Measurements from ENCODE around the gene PRKAG2.

The PRKAG2 gene

DNA sequence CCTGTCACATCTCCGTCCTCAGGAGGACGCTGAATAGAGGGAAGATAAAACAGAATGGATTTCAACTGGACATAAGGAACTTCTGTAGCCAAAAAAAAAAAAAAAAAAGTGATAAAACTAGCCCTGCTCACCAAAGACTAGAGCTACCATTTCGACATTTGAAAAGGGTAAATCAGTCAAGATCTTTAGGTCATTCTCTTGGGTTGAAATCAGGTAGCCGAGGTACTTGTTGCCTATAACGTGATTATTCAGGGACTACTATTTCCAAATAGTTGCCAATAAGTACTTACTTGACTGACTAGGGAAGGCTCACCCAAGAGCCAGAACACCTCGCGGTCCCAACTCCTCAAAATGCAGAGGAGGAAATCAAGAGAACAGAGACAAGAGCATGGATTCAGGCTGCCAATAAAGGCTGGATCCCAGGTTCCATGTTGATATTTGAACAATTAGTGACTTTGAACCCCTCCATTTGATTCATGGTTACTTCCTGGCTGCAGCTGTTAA, 359.3 kb downstream of the PRKAG2 start:
- peaks cover 22% of the 10 kb centered on the region for H3K36me3 ChIP-seq (ENCODE audit: control insufficient read depth, insufficient read depth, low read length)
- peaks cover 4% of the 10 kb centered on the region for H3K9me3 ChIP-seq (ENCODE audit: control insufficient read depth, low read length)
- peaks cover 3% of the 10 kb centered on the region for H3K4me1 ChIP-seq (ENCODE audit: control insufficient read depth, insufficient read depth, low read length, poor library complexity, severe bottlenecking)
- H3K4me3 ChIP-seq (ENCODE audit: extremely low read depth, insufficient read depth, low read length, poor library complexity, severe bottlenecking), result peak overlapping the region; percentile 87
- WGBS, 2 experiments (ENCODE audit: insufficient coverage in 2 of 2), result 58 to 63% methylated on average over 3 to 5 of the region's 7 CpGs
- H3K27ac ChIP-seq (ENCODE audit: low read depth, low read length, severe bottlenecking), result peak overlapping the region; percentile 10

DNA sequence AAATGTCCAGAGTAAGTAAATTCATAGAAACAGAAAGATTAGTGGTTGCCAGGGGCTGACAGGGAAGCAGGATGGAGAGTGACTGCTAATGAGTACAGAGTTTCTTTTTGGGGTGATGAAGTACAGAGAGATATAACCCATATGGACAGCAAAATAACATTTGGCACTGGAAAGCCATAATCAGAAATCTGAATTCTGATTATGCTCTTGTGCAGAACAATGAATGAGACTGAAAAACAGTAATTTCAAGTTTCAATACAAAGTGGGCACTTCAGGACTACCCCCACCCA, 361.7 kb downstream of the PRKAG2 start:
- H3K4me3 ChIP-seq (ENCODE audit: extremely low read depth, insufficient read depth, low read length, poor library complexity, severe bottlenecking), result no peak overlapping the region
- H3K36me3 ChIP-seq (ENCODE audit: control insufficient read depth, insufficient read depth, low read length), result peaks cover 26% of the 10 kb centered on the region
- H3K9me3 ChIP-seq (ENCODE audit: control insufficient read depth, low read length), result no peaks in the 10 kb centered on the region
- H3K4me1 ChIP-seq (ENCODE audit: control insufficient read depth, insufficient read depth, low read length, poor library complexity, severe bottlenecking), result peaks cover 3% of the 10 kb centered on the region
- no peak overlapping the region for H3K27ac ChIP-seq (ENCODE audit: low read depth, low read length, severe bottlenecking)

- no peak overlapping the region for H3K4me3 ChIP-seq (ENCODE audit: extremely low read depth, insufficient read depth, low read length, poor library complexity, severe bottlenecking)
- H3K36me3 ChIP-seq (ENCODE audit: control insufficient read depth, insufficient read depth, low read length), result peaks cover 26% of the 10 kb centered on the region
- H3K4me1 ChIP-seq (ENCODE audit: control insufficient read depth, insufficient read depth, low read length, poor library complexity, severe bottlenecking), result peaks cover 3% of the 10 kb centered on the region
- no peaks in the 10 kb centered on the region for H3K9me3 ChIP-seq (ENCODE audit: control insufficient read depth, low read length)
- no peak overlapping the region for H3K27ac ChIP-seq (ENCODE audit: low read depth, low read length, severe bottlenecking)
- WGBS, 2 experiments (ENCODE audit: insufficient coverage in 2 of 2), result 100% methylated on average over 2 of the region's 6 CpGs
Measured at GRCh38 chr7:151514461-151515275, 362.2 kb downstream of the PRKAG2 start.

- Histone ChIP-seq H3K27ac (ENCODE audit: low read depth, low read length, severe bottlenecking) (no peak overlapping the region), H3K4me1 (ENCODE audit: control insufficient read depth, insufficient read depth, low read length, poor library complexity, severe bottlenecking) (peaks cover 3% of the 10 kb centered on the region), H3K36me3 (ENCODE audit: control insufficient read depth, insufficient read depth, low read length) (peaks cover 26% of the 10 kb centered on the region), H3K9me3 (ENCODE audit: control insufficient read depth, low read length) (no peaks in the 10 kb centered on the region), H3K4me3 (ENCODE audit: extremely low read depth, insufficient read depth, low read length, poor library complexity, severe bottlenecking) (no peak overlapping the region)
- 100% methylated on average over 1 of the region's 1 CpG; no CpG with 5 or more reads in 1 of the 2 experiments for WGBS, 2 experiments (ENCODE audit: insufficient coverage in 2 of 2)
Measured at GRCh38 chr7:151513133-151513532, 363.8 kb downstream of the PRKAG2 start.

DNA sequence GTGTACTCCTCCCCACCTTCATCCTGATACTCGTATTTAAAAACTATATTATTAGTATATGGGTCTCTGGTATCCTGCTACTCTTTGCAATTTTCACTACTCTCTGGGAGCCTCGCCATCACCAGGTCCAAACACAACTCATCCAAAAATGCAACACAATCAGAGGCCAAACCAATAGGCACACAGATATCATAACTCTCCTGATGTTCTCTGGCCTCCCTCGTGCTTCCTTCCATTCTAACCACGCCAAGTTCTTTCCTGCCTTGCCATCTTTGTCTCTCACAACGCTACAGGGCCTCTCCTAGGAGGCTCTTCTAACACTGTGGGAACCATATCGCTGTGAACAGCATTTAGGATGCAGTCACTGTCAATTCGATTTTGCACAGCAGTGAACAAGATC, 364.6 kb downstream of the PRKAG2 start:
- Histone ChIP-seq H3K36me3 (ENCODE audit: control insufficient read depth, insufficient read depth, low read length) (peaks cover 25% of the 10 kb centered on the region), H3K27ac (ENCODE audit: low read depth, low read length, severe bottlenecking) (no peak overlapping the region), H3K9me3 (ENCODE audit: control insufficient read depth, low read length) (no peaks in the 10 kb centered on the region), H3K4me1 (ENCODE audit: control insufficient read depth, insufficient read depth, low read length, poor library complexity, severe bottlenecking) (no peaks in the 10 kb centered on the region), H3K4me3 (ENCODE audit: extremely low read depth, insufficient read depth, low read length, poor library complexity, severe bottlenecking) (no peak overlapping the region)
- 87 to 93% methylated on average over 6 of the region's 7 CpGs for WGBS, 2 experiments (ENCODE audit: insufficient coverage in 2 of 2)

DNA sequence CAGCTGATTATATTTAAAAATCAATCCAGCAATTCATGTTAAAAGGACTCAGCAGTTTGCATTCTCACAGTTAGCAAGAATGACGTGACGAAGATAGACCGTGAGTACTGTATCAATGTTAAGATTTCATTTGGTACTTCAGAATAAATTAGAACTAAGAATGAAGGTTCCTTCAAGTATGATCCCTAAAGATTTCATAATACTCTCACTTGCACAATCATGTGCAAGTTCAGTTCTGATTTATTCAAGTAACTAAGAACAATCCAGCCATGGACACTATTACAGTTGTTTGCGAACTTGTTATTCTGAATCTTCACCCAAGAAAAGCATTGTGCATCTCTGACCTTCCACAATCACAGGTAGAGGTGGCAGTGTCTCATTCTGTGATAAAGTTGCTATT, 365.0 kb downstream of the PRKAG2 start:
- H3K4me3 ChIP-seq (ENCODE audit: extremely low read depth, insufficient read depth, low read length, poor library complexity, severe bottlenecking), result no peak overlapping the region
- no peaks in the 10 kb centered on the region for H3K4me1 ChIP-seq (ENCODE audit: control insufficient read depth, insufficient read depth, low read length, poor library complexity, severe bottlenecking)
- WGBS, 2 experiments (ENCODE audit: insufficient coverage in 2 of 2), result 100% methylated on average over 1 to 4 of the region's 4 CpGs

DNA sequence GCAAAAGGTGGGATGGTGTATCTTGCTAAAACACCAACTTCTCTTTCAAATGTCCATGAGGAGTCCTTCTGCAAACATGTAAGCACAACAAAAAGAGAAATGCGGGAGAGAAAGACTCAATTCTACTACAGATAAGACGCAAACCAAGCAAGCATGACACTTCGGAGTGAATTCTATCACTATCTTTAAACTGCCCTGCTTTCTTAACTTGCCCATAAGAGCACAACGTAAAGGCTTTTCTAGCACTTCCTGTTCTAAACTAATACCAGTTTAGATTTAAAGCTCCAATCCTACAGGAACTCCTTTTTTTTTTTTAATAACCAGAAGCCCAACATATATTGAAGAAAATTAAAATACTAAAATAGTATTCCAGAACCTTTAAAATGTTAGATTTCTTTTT, 365.6 kb downstream of the PRKAG2 start:
- 97 to 100% methylated on average over 4 of the region's 4 CpGs for WGBS, 2 experiments (ENCODE audit: insufficient coverage in 2 of 2)
- Histone ChIP-seq H3K9me3 (ENCODE audit: control insufficient read depth, low read length) (no peaks in the 10 kb centered on the region), H3K4me3 (ENCODE audit: extremely low read depth, insufficient read depth, low read length, poor library complexity, severe bottlenecking) (no peak overlapping the region), H3K4me1 (ENCODE audit: control insufficient read depth, insufficient read depth, low read length, poor library complexity, severe bottlenecking) (no peaks in the 10 kb centered on the region), H3K36me3 (ENCODE audit: control insufficient read depth, insufficient read depth, low read length) (peaks cover 26% of the 10 kb centered on the region), H3K27ac (ENCODE audit: low read depth, low read length, severe bottlenecking) (no peak overlapping the region)

More for the DNA sequence above, 365.0 kb downstream of the PRKAG2 start:
- Histone ChIP-seq H3K9me3 (ENCODE audit: control insufficient read depth, low read length) (no peaks in the 10 kb centered on the region), H3K36me3 (ENCODE audit: control insufficient read depth, insufficient read depth, low read length) (peaks cover 22% of the 10 kb centered on the region), H3K27ac (ENCODE audit: low read depth, low read length, severe bottlenecking) (no peak overlapping the region)

DNA sequence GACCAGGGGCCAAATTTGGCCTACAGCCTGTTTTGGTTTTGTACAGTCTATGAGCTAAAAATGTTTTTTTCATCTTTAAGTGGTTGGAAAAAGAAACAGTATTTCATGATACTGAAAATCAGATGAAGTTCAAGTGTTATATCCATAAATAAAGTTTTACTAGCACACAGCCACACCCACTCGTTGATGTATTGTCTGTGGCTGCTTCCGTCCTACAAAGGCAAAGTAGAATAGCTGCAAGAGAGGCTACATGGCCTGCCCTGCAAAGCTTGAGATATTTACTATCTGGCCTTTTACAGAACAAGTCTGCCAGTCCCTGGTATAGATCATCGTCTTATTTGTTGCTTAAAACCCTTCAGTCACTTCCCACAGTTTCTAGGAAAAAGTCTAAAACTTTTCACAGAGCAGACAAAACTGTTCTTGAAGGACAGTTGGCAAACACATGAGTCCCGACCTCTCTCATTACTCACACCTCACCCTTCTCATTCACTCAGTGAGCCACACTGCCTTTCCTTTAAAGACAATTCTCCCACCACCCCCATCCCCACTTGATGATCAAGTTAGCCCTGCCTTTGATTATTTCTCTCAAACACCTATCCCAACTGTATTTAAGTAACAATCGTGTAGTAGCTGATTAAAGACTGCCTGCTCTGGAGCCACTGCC, 367.1 kb downstream of the PRKAG2 start:
- Histone ChIP-seq H3K36me3 (ENCODE audit: control insufficient read depth, insufficient read depth, low read length) (peaks cover 22% of the 10 kb centered on the region), H3K4me1 (ENCODE audit: control insufficient read depth, insufficient read depth, low read length, poor library complexity, severe bottlenecking) (no peaks in the 10 kb centered on the region), H3K9me3 (ENCODE audit: control insufficient read depth, low read length) (no peaks in the 10 kb centered on the region), H3K27ac (ENCODE audit: low read depth, low read length, severe bottlenecking) (no peak overlapping the region), H3K4me3 (ENCODE audit: extremely low read depth, insufficient read depth, low read length, poor library complexity, severe bottlenecking) (no peak overlapping the region)
- 89 to 96% methylated on average over 4 to 5 of the region's 5 CpGs for WGBS, 2 experiments (ENCODE audit: insufficient coverage in 2 of 2)

GRCh38 chr7:151508991-151509390, 367.9 kb downstream of the PRKAG2 start:
- WGBS, 2 experiments (ENCODE audit: insufficient coverage in 2 of 2), result 84 to 93% methylated on average over 5 to 6 of the region's 6 CpGs
- no peak overlapping the region for H3K4me3 ChIP-seq (ENCODE audit: extremely low read depth, insufficient read depth, low read length, poor library complexity, severe bottlenecking)

GRCh38 chr7:151507806-151508205, 369.1 kb downstream of the PRKAG2 start:
- H3K27ac ChIP-seq (ENCODE audit: low read depth, low read length, severe bottlenecking), result no peak overlapping the region
- H3K4me3 ChIP-seq (ENCODE audit: extremely low read depth, insufficient read depth, low read length, poor library complexity, severe bottlenecking), result no peak overlapping the region
- H3K36me3 ChIP-seq (ENCODE audit: control insufficient read depth, insufficient read depth, low read length), result peaks cover 8% of the 10 kb centered on the region
- H3K9me3 ChIP-seq (ENCODE audit: control insufficient read depth, low read length), result no peaks in the 10 kb centered on the region
- WGBS, 2 experiments (ENCODE audit: insufficient coverage in 2 of 2), result no CpG with 5 or more reads among the region's 2 CpGs
- no peaks in the 10 kb centered on the region for H3K4me1 ChIP-seq (ENCODE audit: control insufficient read depth, insufficient read depth, low read length, poor library complexity, severe bottlenecking)

More at GRCh38 chr7:151508991-151509390, 367.9 kb downstream of the PRKAG2 start:
- Histone ChIP-seq H3K36me3 (ENCODE audit: control insufficient read depth, insufficient read depth, low read length) (peaks cover 16% of the 10 kb centered on the region), H3K27ac (ENCODE audit: low read depth, low read length, severe bottlenecking) (no peak overlapping the region), H3K4me1 (ENCODE audit: control insufficient read depth, insufficient read depth, low read length, poor library complexity, severe bottlenecking) (no peaks in the 10 kb centered on the region), H3K9me3 (ENCODE audit: control insufficient read depth, low read length) (no peaks in the 10 kb centered on the region)

GRCh38 chr7:151506901-151507382, 370.0 kb downstream of the PRKAG2 start:
- WGBS, 2 experiments (ENCODE audit: insufficient coverage in 2 of 2), result 89 to 100% methylated on average over 1 to 3 of the region's 5 CpGs
- Histone ChIP-seq H3K4me1 (ENCODE audit: control insufficient read depth, insufficient read depth, low read length, poor library complexity, severe bottlenecking) (no peaks in the 10 kb centered on the region), H3K27ac (ENCODE audit: low read depth, low read length, severe bottlenecking) (no peak overlapping the region), H3K36me3 (ENCODE audit: control insufficient read depth, insufficient read depth, low read length) (peaks cover 8% of the 10 kb centered on the region), H3K9me3 (ENCODE audit: control insufficient read depth, low read length) (no peaks in the 10 kb centered on the region), H3K4me3 (ENCODE audit: extremely low read depth, insufficient read depth, low read length, poor library complexity, severe bottlenecking) (no peak overlapping the region)
